Measurements from ENCODE around the gene SLC40A1.

The SLC40A1 gene

DNA sequence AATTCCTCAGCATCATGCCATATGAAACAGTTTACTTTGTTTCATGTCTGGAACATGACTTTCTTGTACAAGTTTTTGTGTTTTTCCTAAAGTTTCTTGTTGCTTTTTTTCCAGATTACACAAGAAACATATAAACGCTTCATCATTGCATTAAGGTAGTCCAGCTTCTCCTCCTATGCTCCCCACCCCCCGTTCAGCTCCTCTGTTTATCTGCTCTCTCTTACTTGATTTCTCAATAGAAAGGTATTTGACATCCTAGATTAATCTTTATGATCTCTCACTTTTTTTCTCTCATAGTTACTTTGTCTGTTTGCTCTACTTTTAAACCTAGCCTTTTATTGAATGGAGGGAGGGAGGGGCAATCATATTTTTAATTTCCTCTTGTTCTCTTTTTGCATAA is 25.4 kb downstream of the SLC40A1 start:
- Histone ChIP-seq H3K9ac (ENCODE audit: low read length in 5 of 5) (no peak overlapping the region), H3K4me3 (ENCODE audit: low read depth in 1 of 5, low read length in 5 of 5) (no peak overlapping the region), H3K4me1 (ENCODE audit: control insufficient read depth in 5 of 5, insufficient read depth in 5 of 5, low read length in 5 of 5) (peaks cover 12 to 47% (median 42%) of the 10 kb centered on the region in 5 donors), H3K27ac (ENCODE audit: low read depth, low read length) (no peak overlapping the region), H3K9me3 (ENCODE audit: control insufficient read depth in 5 of 5, low read length in 5 of 5) (no peaks in the 10 kb centered on the region), H3K36me3 (ENCODE audit: control insufficient read depth in 5 of 5, insufficient read depth in 5 of 5, low read length in 5 of 5) (no peaks in the 10 kb centered on the region), H3K27me3 (ENCODE audit: control insufficient read depth in 5 of 5, insufficient read depth in 4 of 5, low read length in 5 of 5) (no peaks in the 10 kb centered on the region)

DNA sequence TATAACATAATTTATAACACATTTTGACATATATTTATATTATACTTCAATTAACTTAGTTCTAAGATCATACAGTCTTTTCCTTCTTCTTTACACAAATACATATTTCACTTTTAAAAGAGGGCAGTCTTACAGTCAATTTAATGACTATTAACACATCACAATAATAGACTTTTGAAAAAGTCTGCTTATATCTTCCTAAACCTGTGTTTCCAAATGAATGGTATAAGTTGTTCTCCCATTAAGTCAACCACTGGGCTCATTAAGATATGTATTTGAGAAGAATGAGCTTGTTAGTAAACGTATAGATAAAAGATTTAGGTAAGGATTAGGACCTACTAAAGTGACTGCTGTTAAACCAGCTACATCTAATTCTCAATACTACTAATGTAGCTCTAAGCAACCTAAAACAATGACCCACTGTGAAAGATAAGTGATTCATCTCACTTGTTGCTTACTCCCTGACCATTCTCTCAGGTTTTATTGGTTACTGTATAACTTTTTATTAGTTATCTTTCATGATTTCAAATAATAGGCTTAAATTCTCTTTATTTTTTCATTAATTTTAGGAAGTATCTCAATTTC is 27.0 kb downstream of the SLC40A1 start:
- H3K9ac ChIP-seq (ENCODE audit: low read length in 5 of 5) = no peak overlapping the region
- no peaks in the 10 kb centered on the region for H3K9me3 ChIP-seq (ENCODE audit: control insufficient read depth in 5 of 5, low read length in 5 of 5)
- no peaks in the 10 kb centered on the region for H3K36me3 ChIP-seq (ENCODE audit: control insufficient read depth in 5 of 5, insufficient read depth in 5 of 5, low read length in 5 of 5)
- no peaks in the 10 kb centered on the region for H3K27me3 ChIP-seq (ENCODE audit: control insufficient read depth in 5 of 5, insufficient read depth in 4 of 5, low read length in 5 of 5)
- H3K4me3 ChIP-seq (ENCODE audit: low read depth in 1 of 5, low read length in 5 of 5) = no peak overlapping the region
- peak overlapping the region; percentile 45 for H3K27ac ChIP-seq (ENCODE audit: low read depth, low read length)
- peaks cover 4 to 44% (median 37%) of the 10 kb centered on the region in 5 donors for H3K4me1 ChIP-seq (ENCODE audit: control insufficient read depth in 5 of 5, insufficient read depth in 5 of 5, low read length in 5 of 5)

DNA sequence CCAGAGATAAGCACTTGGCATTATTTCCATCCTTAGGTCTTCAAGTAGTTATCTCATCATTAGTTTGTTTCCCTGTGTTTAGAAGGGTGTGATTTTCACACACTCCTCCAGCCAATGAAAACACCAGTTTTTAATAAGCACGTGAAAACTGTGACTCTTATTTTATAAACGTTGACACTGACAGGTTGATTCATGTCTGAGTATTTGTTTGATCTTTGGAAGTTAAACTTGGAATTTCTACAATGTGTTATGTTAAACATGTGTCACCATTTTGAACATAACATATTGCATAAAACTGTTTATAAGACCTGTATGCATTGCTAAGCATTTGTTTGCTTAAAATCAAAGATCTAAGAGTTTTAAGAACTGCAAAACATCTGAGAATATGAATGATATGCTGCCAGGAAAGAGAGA is 27.6 kb downstream of the SLC40A1 start:
- Histone ChIP-seq H3K27me3 (ENCODE audit: control insufficient read depth in 5 of 5, insufficient read depth in 4 of 5, low read length in 5 of 5) (no peaks in the 10 kb centered on the region), H3K27ac (ENCODE audit: low read depth, low read length) (peak overlapping the region; percentile 73), H3K36me3 (ENCODE audit: control insufficient read depth in 5 of 5, insufficient read depth in 5 of 5, low read length in 5 of 5) (no peaks in the 10 kb centered on the region), H3K9ac (ENCODE audit: low read length in 5 of 5) (no peak overlapping the region), H3K4me3 (ENCODE audit: low read depth in 1 of 5, low read length in 5 of 5) (no peak overlapping the region), H3K4me1 (ENCODE audit: control insufficient read depth in 5 of 5, insufficient read depth in 5 of 5, low read length in 5 of 5) (peaks cover 4 to 41% (median 31%) of the 10 kb centered on the region in 5 donors), H3K9me3 (ENCODE audit: control insufficient read depth in 5 of 5, low read length in 5 of 5) (no peaks in the 10 kb centered on the region)

DNA sequence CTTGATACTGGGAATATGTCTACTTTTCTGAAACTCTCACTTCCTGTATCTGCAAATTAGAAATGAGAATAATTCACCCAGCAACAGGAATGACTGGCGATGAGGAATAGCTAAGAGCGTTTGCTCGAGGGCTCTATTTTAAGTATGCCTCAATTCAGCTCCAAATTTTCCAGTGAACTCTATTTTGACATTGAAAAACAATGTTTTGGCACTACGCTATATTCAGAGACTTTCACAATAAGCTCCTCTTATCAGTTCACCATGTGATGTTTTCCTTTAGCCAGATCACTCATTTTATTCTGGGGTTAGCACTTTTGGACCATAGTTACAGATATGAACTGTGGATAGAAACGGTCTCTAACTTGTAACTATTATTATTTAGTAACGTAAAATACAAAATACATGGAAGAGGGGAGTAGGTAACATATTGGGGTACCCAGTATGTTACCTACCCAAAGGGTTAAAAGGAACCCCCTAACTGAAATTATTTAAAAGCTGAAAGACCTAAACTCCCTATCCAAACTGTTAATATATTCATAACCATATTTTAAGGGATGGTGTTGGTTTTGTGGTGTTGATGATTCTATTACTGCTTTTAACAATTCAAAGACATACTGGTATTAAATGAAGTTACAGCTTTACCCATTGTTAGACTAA is 28.1 kb downstream of the SLC40A1 start:
- no peaks in the 10 kb centered on the region for H3K9me3 ChIP-seq (ENCODE audit: control insufficient read depth in 5 of 5, low read length in 5 of 5)
- H3K9ac ChIP-seq (ENCODE audit: low read length in 5 of 5) = no peak overlapping the region
- H3K27ac ChIP-seq (ENCODE audit: low read depth, low read length) = peak overlapping the region; percentile 73
- H3K36me3 ChIP-seq (ENCODE audit: control insufficient read depth in 5 of 5, insufficient read depth in 5 of 5, low read length in 5 of 5) = no peaks in the 10 kb centered on the region
- no peaks in the 10 kb centered on the region for H3K27me3 ChIP-seq (ENCODE audit: control insufficient read depth in 5 of 5, insufficient read depth in 4 of 5, low read length in 5 of 5)
- peak overlapping the region in 1 of 5 donors; percentile 3 for H3K4me3 ChIP-seq (ENCODE audit: low read depth in 1 of 5, low read length in 5 of 5)
- peaks cover 4 to 41% (median 30%) of the 10 kb centered on the region in 5 donors for H3K4me1 ChIP-seq (ENCODE audit: control insufficient read depth in 5 of 5, insufficient read depth in 5 of 5, low read length in 5 of 5)

DNA sequence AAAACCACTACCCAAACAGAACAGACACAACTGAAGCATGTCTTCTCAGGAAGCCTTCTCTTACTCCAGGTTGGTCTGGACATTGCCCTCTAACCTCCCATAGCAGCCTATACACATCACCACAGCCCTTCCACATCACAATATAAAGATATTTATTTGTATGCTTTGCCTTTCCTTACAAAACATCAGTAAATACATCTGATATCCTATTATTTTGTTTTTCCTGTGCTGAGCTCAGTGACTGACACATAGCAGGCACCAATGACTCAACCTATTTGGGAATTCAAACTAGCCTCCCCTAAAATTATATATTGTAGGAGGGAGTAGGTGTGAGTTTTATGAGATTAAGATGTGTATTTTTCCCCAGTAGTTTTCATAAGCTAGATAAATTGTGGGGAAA is 28.8 kb downstream of the SLC40A1 start:
- no peak overlapping the region for H3K9ac ChIP-seq (ENCODE audit: low read length in 5 of 5)
- H3K4me1 ChIP-seq (ENCODE audit: control insufficient read depth in 5 of 5, insufficient read depth in 5 of 5, low read length in 5 of 5) = peaks cover 4 to 40% (median 30%) of the 10 kb centered on the region in 5 donors
- no peaks in the 10 kb centered on the region for H3K27me3 ChIP-seq (ENCODE audit: control insufficient read depth in 5 of 5, insufficient read depth in 4 of 5, low read length in 5 of 5)
- no peaks in the 10 kb centered on the region for H3K9me3 ChIP-seq (ENCODE audit: control insufficient read depth in 5 of 5, low read length in 5 of 5)
- H3K27ac ChIP-seq (ENCODE audit: low read depth, low read length) = peak overlapping the region; percentile 73
- no peaks in the 10 kb centered on the region for H3K36me3 ChIP-seq (ENCODE audit: control insufficient read depth in 5 of 5, insufficient read depth in 5 of 5, low read length in 5 of 5)
- no peak overlapping the region for H3K4me3 ChIP-seq (ENCODE audit: low read depth in 1 of 5, low read length in 5 of 5)

DNA sequence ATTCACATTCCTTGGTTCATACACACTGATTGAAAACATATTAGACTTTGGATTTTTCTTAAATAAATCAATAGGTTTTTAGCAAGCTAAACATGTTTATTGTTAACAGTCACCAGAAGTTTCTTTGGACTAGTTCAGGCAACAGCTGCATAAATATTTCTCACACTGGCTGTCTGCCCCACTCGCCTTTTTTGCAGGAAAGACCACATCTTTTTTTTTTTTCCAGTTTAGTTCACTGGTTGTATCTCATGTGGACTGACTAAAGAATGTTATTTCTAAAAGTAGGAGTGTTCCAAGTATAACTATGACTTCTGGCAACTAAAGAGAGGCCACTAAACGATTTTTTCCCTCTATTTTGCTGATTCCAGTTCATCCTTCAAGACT is 31.1 kb downstream of the SLC40A1 start:
- Histone ChIP-seq H3K9ac (ENCODE audit: low read length in 5 of 5) (no peak overlapping the region), H3K36me3 (ENCODE audit: control insufficient read depth in 5 of 5, insufficient read depth in 5 of 5, low read length in 5 of 5) (no peaks in the 10 kb centered on the region), H3K27me3 (ENCODE audit: control insufficient read depth in 5 of 5, insufficient read depth in 4 of 5, low read length in 5 of 5) (no peaks in the 10 kb centered on the region), H3K9me3 (ENCODE audit: control insufficient read depth in 5 of 5, low read length in 5 of 5) (no peaks in the 10 kb centered on the region), H3K4me3 (ENCODE audit: low read depth in 1 of 5, low read length in 5 of 5) (no peak overlapping the region), H3K4me1 (ENCODE audit: control insufficient read depth in 5 of 5, insufficient read depth in 5 of 5, low read length in 5 of 5) (peaks cover 7 to 48% (median 40%) of the 10 kb centered on the region in 5 donors), H3K27ac (ENCODE audit: low read depth, low read length) (peak overlapping the region; percentile 21)

DNA sequence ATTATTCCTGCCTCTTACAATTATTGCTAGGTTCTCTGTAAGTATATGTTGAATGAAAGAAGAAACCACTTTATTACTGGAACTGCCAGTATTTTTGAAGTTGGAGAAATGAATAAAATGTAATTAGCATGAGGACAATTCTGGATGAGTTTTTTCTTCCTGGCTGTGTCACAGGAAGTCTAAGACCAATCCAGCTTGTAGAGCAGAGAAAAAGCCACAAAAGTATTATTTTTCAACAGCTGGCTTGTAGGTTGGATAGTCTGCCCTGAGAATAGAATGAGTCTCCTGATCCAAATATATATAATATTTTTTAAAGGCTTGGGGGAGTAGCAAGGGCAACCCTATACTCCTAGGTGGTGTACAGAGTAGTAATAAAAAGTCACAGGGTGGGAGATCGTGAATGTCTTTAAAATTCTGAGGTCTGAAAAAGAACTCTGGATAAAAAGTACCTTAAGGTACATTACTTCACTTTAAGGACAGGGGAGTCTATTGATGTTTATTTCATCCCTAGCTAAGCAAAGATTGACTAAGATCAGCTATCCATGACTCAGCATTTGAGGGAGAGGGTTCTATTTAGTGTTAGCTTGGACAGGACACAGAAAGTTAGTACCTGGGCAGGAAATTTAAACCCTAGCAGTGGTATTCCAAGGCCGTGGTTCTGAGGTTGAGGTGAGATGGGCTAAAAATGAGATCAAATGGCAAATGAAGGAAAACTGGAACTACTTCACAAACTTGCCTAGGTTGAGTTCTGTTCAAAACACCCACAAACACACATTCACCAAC is 31.7 kb downstream of the SLC40A1 start:
- Histone ChIP-seq H3K36me3 (ENCODE audit: control insufficient read depth in 5 of 5, insufficient read depth in 5 of 5, low read length in 5 of 5) (no peaks in the 10 kb centered on the region), H3K9ac (ENCODE audit: low read length in 5 of 5) (no peak overlapping the region), H3K9me3 (ENCODE audit: control insufficient read depth in 5 of 5, low read length in 5 of 5) (no peaks in the 10 kb centered on the region), H3K4me1 (ENCODE audit: control insufficient read depth in 5 of 5, insufficient read depth in 5 of 5, low read length in 5 of 5) (peaks cover 7 to 54% (median 45%) of the 10 kb centered on the region in 5 donors), H3K4me3 (ENCODE audit: low read depth in 1 of 5, low read length in 5 of 5) (no peak overlapping the region), H3K27ac (ENCODE audit: low read depth, low read length) (peak overlapping the region; percentile 21), H3K27me3 (ENCODE audit: control insufficient read depth in 5 of 5, insufficient read depth in 4 of 5, low read length in 5 of 5) (no peaks in the 10 kb centered on the region)

DNA sequence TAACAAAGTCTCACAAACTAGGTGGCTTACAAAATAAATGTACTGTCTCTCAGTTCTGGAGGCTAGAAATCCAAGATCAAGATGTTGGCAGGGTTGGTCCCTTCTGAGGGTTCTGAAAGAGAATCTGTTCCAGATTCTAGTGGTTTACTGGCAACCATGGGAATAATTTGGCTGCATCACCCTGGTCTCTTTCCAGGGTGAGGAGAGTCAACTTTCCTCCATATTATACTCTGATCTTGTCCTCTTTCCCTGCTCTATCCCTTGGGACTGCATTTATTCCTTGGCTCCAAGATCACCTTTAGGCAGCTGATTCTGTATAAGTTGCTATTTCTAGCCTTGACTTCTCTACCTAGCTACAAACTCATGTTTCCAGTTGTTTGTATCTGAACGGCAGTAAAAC is 35.2 kb downstream of the SLC40A1 start:
- peak overlapping the region in 2 of 5 donors; percentile 18 to 33 for H3K4me3 ChIP-seq (ENCODE audit: low read depth in 1 of 5, low read length in 5 of 5)
- H3K27ac ChIP-seq (ENCODE audit: low read depth, low read length) = peak overlapping the region; percentile 76

DNA sequence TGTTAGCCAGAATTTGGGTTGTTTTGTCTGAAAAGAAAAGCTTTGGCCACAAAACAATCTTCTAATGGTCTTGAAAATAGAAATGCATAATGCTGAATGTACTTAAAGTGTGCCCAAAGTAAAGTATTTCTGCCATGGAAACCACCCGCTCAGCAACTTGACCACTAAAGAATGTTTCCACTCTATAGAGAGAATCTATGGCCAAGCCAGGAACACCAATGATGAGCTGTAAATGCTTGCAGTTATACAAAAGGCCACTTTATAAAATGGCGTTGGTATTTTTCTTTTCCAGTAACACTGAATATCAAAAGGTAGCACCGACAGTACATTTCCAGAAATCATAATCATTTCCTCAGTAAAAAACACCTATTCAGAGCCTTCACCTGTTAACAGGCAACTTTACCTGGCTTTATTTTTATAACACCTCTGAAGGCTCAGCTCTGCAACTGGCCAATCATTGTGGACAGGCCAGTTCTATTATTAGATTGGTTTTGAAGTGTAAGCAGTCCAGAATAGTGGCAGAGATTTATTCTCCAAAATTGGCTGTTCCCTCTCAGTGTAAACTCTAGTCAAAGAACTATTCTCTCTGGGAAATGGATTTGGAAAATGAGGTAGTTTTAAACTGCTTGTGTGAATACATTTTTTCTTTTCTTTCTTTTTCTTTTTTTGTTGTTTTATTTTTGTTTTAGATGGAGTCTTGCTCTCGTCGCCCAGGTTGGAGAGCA is 36.1 kb downstream of the SLC40A1 start:
- H3K4me3 ChIP-seq (ENCODE audit: low read depth in 1 of 5, low read length in 5 of 5) = no peak overlapping the region
- H3K36me3 ChIP-seq (ENCODE audit: control insufficient read depth in 5 of 5, insufficient read depth in 5 of 5, low read length in 5 of 5) = no peaks in the 10 kb centered on the region
- H3K9me3 ChIP-seq (ENCODE audit: control insufficient read depth in 5 of 5, low read length in 5 of 5) = no peaks in the 10 kb centered on the region
- H3K27ac ChIP-seq (ENCODE audit: low read depth, low read length) = peak overlapping the region; percentile 76
- no peak overlapping the region for H3K9ac ChIP-seq (ENCODE audit: low read length in 5 of 5)
- no peaks in the 10 kb centered on the region for H3K27me3 ChIP-seq (ENCODE audit: control insufficient read depth in 5 of 5, insufficient read depth in 4 of 5, low read length in 5 of 5)
- peaks cover 3 to 46% (median 35%) of the 10 kb centered on the region in 5 donors for H3K4me1 ChIP-seq (ENCODE audit: control insufficient read depth in 5 of 5, insufficient read depth in 5 of 5, low read length in 5 of 5)

More for the DNA sequence above, 35.2 kb downstream of the SLC40A1 start:
- no peaks in the 10 kb centered on the region for H3K27me3 ChIP-seq (ENCODE audit: control insufficient read depth in 5 of 5, insufficient read depth in 4 of 5, low read length in 5 of 5)
- no peaks in the 10 kb centered on the region for H3K36me3 ChIP-seq (ENCODE audit: control insufficient read depth in 5 of 5, insufficient read depth in 5 of 5, low read length in 5 of 5)
- H3K4me1 ChIP-seq (ENCODE audit: control insufficient read depth in 5 of 5, insufficient read depth in 5 of 5, low read length in 5 of 5) = peaks cover 3 to 50% (median 39%) of the 10 kb centered on the region in 5 donors
- no peak overlapping the region for H3K9ac ChIP-seq (ENCODE audit: low read length in 5 of 5)
- H3K9me3 ChIP-seq (ENCODE audit: control insufficient read depth in 5 of 5, low read length in 5 of 5) = no peaks in the 10 kb centered on the region
